Cerebellar cortex (tissue), 1 donor: ENCODE results near the gene EPN1.

ENCODE experiments used
- DNase-seq: peaks from one replicate; pipeline ENCODE4 v3.0.0-alpha.2; 2015; ENCODE audit warnings: low spot score

Gene EPN1

DNA sequence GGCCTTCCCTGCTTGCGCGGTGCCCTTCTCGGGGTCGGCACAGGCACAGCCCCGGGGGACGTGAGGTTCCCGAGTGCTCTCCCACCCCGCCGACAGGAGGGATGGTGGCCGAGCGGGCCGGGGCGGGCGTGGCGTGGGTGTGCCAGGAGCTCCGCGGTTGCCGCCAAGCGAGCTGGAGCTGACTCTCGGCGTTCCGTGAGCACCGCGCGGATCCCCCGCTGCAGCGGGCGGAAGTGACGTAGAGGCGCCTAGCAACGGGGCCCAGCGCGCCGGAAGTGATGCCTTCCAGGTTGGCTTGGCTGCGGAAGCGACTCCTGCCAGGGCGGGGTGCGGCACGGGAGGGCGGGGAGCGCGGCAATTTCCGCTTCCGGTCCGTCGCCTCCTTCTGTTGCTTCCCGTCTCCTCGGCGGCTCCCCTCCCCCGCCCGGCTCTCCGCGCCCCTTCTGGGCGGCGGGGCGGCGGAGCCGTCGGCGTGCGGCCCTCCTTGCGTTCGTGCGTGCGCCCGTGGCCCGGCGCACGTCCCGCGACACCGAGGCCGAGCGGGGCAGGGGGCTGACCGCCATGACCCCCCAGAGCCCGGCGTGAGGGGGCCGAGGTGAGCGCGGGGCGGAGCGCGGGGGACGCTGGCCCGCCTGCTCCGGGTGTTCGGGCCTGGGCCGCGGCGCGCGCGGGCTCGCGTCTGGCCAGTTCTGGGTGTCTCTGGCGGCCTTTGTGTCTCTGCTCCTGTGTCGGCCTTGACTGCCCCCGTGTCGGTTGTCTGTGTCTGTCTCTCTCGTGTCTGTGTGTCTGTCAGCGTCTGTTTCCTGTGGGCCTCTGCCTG, at the start of gene EPN1:
EPN1 (plus strand) TSS at position 386 of the 820 bp plus-strand sequence. CDS start 3,402 bp downstream, outside the sequence.
- peak; percentile 96 for DNase-seq

DNA sequence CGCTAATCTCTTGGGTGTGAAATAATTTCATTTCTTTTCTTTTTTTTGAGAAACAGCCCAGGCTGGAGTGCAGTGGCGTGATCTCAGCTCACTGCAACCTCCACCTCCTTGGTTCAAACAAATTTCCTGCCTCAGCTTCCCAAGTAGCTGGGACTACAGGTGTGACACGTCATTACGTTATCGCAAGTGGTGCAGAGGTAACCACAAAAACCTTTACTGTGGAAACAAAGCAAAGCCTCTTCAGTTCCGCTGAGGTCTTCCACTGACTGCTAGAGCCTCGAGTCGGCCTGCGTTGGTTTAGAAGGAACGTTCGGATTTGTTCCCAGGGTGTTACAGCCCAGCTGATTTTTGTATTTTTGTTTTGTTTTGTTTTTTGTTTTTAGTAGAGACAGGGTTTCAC, 48.7 kb upstream of the EPN1 start:
- no peak for DNase-seq

DNA sequence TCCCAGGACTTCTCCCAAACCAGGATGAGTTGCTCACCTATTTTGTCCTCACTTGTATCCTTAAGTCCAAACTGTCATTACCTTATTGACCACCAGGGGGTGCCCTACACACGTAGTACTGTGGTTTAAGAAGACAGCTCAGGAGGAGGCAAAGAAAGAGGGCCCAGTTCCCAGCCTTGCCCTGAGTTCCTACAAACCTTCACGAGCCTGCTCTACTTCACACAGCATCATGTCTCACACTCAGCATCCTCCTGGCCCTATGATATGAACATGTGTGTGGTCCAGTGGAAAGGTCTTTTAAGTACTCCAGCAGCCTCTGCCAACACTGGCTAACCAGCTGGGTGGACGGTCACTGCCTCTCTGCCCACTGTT, 42.6 kb upstream of the EPN1 start:
- DNase-seq, result peak; percentile 97

DNA sequence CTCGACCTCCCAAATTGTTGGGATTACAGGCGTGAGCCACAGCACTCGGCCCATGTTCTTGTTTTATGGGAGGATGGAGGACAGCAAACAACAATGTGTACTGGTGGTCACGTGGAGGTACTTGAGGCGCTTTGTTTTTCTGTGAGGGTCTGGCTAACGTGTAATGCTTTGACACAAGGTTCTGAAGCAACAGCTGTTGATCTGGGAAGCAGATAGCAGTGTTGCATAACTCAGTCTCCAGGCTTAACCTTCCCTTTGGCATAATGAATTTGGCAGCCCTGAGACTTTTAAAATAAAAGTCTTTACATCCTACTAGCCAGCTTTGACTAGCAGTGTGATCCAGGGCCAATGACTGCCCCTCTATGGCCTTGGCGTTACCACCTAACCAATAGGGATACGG, 41.2 kb upstream of the EPN1 start:
- DNase-seq, result no peak

DNA sequence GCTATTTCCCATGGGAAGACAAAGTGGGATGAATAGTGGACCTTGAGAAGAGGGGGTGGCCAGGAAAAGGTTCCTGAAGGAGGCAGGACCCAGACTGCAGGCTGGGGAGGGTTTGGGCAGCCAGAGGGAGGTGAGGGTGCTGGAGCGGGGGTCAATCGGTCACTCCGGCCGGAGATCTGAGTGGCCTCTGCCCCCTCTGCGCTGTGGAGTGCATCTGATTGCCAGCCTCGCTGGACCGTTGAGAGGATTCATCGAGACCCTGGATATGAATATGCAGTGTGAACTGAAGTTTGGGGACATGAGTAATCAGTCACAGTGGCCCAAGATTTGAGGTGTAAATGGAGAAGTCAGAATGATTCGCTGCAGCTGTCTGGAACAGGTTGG, 39.7 kb upstream of the EPN1 start:
- no peak for DNase-seq

DNA sequence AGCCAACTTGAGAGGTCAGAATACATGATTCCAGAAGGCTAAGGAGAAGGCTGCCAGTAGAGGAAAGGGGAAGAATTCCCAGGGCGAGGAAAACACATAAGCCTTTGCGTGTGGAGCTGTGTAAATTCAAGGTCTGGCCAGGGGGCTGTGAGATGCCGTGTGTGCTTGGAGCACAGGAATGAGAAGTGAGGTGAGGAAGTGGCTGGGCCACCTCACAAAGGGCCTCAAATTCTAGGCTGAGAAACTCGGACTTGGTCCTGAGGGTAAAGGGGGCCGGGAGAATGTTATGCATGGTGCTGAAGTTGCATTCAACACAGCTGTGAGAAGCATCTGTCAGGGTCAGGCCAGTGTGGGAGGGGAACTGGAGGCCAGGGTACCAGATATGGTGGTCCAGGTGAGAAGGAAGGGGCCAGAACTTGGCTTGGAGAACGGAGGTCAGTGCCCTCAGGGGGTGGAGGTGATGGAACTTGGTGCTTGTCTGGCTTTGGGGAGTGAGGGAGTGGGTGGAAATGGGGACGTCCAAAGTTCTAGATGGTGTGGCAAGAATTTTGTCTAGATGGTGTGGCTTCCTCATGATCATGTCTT, 39.1 kb upstream of the EPN1 start:
- DNase-seq, result no peak

DNA sequence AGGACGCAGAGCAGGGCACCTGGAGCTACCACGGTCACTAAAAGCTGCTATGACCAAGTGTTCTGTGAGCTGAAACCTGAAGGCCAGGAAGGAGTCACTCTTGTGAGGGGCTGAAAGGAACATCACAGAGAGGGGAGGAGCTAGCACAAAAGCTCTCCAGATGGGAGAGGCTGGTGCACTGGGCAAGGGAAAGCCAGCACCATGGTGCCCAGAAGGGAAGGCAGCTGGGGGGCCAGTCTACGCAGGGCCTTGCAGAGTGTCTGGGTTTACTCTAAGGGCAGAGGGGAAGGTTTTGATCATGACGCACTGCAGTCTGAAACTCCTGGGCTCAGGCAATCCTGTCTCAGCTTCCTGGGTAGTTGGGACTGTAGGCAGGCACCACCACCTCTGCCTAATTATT, 38.3 kb upstream of the EPN1 start:
- DNase-seq, result no peak

DNA sequence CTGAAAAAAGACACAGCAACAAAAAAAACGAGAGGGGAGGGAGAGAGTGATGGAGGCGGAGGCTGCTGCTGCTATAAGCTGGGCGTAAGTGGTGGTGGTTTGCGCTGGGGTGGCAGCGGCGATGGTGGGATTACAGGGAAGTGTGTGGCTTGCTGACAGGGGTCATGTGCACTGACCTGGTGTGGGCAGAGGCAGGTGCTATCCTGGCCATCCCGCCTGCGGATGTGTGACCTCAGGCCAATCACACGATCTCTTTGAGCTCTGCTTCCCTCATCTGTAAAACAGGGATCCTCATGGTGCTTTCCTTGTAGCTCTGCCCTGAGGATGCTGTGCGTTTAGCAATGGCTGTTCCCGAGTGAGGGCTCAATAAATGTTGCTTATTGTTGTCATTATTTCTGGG, 37.5 kb upstream of the EPN1 start:
- DNase-seq, result no peak

DNA sequence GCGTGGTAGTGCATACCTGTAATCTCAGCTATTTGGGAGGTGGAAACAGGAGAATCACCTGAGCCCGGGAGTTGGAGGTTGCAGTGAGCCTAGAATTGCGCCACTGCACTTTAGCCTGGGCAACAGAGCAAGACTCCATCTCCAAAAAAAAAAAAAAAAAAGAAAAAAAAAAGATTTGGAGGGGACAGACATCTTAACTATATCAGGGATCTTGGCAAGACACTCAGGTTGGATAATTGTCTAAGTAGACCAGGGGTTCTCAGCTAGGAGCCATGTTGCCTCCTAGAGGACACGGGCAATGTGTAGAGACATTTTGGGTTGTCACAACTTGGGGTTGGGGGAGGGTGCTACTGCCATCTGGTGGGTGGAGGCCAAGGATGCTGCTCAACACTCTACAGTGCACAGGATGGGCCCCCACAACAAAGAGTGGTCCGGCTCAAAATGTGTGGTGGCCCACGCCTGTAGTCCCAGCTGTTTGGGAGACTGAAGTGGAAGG, 36.1 kb upstream of the EPN1 start:
- no peak for DNase-seq

DNA sequence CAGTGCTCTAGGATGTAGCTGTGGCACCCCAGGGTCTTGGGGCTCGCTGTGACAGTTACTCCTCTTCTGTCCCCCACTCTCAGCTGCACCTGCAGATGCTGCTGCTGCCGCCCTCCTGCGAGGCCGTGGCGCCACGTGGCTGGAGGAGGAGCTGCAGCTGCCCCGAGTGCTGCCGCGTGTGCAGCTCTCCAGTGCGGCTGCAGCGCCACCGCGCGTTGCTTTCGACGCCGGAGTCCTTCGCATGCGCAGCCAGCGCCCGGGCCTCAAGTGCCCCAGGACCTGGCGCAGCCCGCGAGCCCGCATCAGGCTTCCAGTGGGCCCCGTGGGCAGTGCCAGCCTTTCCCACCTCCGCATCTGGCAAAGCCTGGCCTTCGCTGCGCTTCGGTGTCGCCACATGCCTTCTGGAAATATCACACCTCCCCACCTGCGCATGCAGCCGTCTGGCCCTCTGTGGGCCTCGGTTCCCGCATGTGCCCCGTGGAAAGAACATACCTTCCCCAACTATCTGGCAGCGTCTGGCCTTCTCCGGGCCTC, 34.9 kb upstream of the EPN1 start:
- no peak for DNase-seq

DNA sequence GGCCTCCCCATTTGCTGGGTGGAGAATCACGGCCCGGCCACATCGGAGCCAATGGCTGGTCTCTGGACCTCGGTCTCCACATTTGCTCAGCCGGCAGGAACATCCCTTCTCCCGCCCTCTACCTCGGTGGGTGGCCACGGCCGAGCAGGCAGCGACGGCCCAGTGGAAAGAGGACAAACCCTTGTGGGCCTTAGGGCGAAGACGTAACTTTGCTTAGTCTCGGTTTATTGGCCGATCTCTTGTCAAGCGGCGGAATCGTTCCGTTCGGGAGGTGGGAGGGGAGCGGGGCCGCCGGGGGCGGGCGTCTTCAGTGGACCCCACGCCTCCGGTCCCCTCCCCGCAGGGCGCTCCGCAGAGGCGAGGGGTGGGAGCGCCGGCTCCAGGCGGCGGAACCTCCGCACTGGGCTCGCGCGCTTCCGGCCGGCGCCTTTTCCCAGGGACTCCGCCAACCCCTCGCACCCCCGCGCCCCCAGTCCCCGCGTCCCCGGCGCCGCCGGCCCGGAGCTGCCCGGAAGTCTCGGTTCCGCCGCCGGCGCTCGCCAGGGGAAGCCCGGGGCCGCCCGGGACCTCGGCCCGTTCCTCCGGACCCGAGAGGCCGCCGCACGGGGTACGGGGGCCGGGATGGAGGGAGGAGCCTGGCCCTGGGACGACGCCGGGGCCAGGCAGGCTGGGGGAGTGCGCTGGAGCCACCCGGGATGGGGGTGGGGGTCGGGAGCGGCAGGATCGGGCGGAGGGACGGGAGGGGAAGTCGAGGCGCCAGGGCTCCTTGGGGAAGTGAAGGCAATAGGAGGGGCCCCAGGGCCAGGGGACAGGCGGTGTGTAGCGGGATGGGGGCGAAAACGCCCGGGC, 34.2 kb upstream of the EPN1 start, which contains the start of gene ZNF580:
ZNF580 (plus strand) TSS at position 426 of the 849 bp plus-strand sequence. CDS start 1,507 bp downstream, outside the sequence.
- peak; percentile 69 for DNase-seq

DNA sequence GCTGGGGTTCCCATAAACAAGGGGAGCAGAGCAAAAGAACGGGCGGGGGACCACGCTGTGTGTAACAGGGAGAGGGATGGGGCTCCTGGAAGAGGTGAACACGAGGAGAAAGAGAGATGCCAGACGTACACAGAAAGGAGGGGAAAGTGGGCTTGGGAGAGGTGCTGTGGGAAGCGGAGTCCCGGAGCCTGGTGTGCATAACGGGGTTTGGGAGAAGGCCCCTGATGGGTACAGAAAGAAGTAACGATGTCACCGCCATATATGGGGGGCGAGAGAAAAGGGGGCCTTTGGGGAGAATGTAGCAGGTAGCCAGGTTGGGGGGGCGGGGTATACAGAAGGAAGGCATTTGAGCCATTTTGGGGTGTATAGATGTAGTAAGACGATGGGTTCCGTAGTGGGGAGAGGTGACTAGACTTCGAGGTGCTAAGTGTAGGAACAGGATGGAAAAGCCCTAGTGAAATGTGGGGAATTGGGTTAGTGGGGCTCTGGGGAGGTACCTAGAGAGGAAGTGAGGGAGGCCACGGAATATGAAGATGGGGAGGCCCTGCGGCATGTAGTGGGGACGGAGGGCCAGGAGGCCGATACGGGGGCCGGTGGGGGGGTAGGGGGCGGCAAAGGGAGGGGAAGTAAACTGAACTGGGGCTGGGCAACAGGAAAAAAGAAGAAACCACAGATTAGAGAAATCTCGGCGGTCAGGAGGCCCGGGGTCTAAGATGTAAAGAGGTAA, 33.4 kb upstream of the EPN1 start:
- peak; percentile 51 for DNase-seq

DNA sequence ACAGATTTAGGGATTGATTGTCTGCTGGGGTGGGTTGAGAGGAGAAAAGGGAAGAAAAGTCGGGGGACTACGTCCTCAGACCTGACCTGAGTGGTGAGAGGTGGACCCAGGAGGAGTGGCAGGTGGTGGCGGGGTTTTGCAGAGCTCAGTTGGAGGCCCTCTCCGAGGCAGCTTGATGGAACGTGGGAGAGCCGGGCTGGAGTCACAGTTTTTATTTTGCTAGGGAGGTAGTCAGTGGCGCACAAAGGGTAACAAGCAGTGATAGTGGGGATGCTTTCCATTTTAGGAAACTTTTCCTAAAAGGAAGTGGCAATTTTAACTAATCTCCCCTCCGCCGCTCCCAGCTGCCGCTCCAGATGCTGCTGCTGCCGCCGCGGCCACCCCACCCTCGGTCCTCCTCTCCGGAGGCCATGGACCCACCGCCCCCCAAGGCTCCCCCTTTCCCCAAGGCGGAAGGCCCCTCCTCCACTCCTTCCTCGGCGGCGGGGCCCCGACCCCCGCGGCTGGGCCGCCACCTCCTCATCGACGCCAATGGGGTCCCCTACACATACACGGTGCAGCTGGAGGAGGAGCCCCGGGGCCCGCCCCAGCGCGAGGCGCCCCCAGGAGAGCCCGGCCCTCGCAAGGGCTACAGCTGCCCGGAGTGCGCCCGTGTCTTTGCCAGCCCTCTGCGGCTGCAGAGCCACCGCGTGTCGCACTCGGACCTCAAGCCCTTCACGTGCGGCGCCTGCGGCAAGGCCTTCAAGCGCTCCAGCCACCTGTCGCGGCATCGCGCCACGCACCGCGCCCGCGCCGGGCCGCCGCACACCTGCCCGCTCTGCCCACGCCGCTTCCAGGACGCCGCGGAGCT, 32.6 kb upstream of the EPN1 start:
- no peak for DNase-seq

DNA sequence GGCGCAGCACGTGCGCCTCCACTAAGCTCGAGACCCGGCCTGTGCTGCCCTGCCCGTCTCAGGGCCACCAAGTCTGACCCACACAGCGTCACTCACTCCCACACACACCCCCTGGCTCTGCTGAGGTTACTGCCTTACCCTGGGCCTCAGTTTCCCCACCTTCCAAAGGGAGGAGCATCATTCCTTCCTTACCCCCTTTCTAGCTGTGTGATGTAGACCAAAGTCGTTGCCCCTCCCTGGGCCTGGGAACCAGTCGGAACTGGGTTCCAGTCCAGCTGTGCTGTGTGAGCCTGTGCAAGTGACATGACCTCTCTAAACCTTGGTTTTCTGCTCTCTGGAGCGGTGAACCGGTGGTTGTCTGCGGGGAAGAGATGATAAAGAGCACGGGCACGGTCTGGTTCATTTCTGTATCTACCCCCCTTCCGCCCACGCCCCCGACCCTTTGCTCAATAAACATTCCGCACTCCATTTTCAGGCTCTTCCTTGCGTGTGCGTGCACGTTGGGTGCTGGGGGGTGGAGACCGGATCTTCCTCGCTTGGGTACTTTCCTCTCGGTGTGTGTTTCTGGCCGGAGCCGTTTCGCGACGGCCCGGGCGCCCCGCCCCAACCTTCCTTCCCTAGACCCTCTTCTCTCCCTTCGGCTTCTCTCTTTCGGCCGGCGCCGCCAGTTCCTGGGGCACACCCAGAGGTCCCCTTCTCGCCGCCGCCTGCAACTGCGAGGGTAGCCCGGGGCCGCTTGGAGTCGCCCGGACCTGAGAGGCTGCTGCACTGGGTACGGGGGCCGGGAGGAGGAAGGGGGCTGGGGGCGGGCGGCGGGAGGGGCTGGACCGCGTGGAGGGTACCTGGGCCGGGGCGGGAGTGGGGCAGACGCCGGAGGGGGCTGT, 31.8 kb upstream of the EPN1 start, which contains the start of gene ZNF581:
ZNF581 (plus strand) TSS at position 647 of the 884 bp plus-strand sequence. CDS start 923 bp downstream, outside the sequence.
- peak; percentile 77 for DNase-seq

DNA sequence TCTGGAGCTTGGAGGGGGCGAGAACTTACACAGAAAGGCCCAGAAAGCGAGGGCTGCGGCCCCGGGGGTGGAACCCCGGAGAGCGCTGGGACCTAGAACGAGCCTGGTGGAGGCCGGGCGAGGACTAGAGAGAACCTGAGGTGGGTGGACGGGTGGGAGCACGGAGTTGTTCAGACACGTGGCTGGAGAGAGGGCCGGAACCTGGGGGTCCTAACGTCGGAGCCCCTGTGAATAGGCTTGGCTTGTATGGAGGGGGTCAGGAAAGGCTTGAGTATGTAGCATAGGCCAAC, 31.2 kb upstream of the EPN1 start:
- no peak for DNase-seq

DNA sequence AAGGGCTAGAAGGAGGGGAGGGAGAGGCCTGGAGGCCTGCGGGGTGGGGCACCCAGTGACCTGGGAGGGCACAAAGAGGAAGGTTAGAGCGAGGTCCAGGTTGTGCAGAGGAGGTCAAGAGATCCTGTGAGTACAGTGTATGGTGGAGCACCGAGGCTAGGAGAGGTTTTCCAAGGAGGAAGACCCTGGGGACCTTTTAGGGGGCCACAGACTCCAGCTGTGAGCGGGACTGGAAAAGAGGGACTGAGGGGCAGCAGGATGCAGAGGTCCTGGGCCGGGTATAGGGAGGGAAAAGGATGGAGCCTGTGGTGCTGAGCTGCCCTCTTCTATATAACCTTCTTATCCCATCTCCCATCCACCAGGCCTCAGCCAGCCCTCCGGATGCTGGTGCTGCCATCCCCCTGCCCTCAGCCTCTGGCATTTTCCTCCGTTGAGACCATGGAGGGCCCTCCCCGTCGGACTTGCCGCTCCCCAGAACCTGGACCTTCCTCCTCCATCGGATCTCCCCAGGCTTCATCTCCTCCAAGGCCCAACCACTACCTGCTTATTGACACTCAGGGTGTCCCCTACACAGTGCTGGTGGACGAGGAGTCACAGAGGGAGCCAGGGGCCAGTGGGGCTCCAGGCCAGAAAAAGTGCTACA, 30.7 kb upstream of the EPN1 start:
- no peak for DNase-seq

DNA sequence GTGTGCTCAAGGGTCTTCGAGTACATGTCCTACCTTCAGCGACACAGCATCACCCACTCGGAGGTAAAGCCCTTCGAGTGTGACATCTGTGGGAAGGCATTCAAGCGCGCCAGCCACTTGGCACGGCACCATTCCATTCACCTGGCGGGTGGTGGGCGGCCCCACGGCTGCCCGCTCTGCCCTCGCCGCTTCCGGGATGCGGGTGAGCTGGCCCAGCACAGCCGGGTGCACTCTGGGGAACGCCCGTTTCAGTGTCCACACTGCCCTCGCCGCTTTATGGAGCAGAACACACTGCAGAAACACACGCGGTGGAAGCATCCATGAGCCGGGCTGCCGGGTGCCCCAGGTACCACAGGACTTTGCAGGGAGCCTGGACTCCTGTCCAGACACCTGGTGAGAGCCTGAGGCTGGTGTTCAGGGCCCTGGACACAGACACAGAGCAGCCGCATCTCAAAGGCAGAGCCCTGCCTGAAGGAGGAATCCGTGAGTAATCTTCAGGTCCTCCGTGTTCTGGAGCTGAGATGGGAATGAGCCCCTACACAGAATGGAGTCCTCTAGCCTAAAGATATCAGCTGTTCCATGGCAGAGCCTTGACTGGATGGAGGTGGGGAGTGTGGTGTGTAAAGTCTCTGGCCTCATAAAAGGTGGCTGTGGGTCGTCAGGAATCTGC, 30.0 kb upstream of the EPN1 start:
- DNase-seq, result no peak

DNA sequence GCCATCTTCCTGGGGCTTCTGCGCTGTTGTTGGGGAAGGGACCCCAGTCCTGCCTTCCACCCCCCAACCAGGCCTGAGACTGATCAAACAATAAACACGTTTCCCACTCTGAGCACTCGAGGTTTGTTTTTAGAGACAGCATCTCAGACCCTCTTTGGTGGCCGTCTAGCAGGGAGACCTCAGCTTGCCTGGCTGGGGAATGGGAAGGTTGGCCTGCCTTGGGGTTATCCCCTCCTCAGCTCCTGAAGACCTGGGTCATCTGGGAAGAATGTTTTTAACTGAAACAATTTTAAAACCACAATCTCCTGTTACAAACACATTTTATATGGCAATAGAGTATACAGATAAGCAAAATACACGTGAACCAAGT, 29.5 kb upstream of the EPN1 start:
- no peak for DNase-seq
